Measurements from ENCODE around the gene PTBP3.

- no peak for TF ChIP-seq CTCF (conservative IDR thresholded peaks at IDR 0.05; ENCODE audit: low read depth, low read length)
- TF ChIP-seq EZH2 (IDR thresholded peaks at IDR 0.05; ENCODE audit: low read length, unreplicated experiment): no peak
- TF ChIP-seq EZH2phosphoT487 (IDR thresholded peaks at IDR 0.05; ENCODE audit: borderline replicate concordance, low read length): no peak
These were observed 157.6 kb downstream of the PTBP3 start for GRCh38 chr9:112175796-112176315.

All from PC-3 (cell line).